Measurements from ENCODE around the gene TMEM198. TPM values are rescaled to one million over a fixed set of nuclear protein-coding genes. Genes with fewer than 3 reads are reported as not detected.

TMEM198 gene
- total RNA-seq, 1 donor from 2014 or later = 2.1 TPM

DNA sequence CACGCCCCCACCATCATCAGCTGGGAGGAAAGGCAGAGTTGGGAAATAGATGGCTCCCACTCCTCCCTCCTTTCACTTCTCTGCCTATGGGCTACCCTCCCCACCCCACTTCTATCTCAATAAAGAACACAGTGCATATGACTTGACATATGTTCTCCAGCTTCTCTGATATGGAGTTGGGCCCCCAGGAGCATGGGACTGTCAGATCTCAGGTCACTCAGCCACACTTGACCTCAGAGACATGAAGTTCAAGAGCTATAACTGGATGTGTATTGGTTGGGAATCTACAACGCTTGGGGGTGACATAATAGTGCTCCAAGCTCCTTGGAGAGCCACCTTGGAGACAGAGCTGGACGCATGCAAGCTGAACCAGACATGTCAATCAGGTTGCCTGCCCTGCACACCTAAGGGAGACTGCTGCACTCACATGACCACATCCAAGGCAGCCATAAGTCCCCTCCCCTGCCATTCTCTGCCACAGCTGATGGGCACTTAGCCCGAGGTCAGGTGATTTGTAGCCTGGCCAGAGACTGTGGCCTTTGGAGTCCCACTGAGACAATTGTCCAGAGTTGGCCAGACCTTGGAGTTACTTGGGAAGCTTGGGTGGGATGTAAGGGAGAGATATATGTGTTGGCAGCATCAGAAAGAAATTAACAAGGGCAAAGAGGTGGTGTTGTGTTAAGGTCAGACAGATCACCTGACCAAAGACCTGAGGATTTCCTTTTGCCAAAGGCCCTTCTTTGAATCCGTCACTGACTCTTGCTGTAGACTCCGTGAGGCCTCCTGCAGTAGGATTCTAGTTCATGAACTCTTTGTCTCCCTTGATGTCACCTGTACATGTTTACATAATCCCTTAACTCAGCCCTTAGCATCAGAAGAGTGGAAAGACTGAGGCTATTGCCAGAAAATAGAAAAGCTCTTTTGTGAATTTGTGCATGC is 32.0 kb downstream of the TMEM198 start:
- DNase-seq (ENCODE audit: low spot score) (no peak), ATAC-seq (no peak)

DNA sequence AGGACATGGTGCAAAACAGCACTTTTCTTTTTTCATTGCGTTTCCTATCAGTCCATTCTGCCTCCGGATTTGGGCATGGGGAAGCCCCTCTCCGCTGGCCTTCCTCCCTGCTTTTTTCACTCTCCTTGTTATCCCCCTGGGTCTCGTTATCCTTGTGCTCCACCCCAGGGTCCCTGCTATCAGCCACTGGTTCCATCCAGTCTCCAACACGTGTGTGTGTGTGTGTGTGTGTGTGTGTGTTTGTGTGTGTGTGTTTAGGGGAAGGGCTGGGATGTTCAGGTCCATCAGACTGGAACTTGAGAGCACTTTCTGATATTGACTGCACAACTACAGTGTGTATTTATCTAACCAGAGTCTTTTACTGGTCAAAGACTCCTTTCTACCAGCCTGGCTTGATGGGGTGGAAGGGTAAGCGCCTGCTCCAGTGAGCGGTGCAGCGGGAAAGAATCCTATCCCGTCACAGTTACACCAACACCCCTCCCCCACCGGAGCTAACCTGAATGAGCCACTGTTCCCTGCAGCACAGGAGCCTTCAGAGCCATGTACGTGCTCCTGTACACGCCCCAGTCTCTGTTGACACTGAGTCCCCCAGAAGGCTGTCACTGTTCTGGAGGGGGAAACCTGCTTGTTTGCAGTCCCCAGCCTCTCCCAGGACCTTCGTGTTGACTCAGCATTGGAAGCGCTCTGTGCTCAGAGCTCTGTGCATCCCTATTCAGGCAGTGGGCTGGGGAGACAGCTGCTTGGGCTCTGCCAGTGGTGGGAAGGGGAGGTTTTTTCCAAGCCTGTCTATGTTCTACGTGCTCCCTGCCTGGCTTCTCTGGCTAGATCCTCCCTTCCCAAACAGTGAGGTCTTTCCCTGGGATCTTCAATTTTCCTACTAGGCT is 32.9 kb downstream of the TMEM198 start:
- no peak for DNase-seq (ENCODE audit: low spot score)
- no peak for ATAC-seq

DNA sequence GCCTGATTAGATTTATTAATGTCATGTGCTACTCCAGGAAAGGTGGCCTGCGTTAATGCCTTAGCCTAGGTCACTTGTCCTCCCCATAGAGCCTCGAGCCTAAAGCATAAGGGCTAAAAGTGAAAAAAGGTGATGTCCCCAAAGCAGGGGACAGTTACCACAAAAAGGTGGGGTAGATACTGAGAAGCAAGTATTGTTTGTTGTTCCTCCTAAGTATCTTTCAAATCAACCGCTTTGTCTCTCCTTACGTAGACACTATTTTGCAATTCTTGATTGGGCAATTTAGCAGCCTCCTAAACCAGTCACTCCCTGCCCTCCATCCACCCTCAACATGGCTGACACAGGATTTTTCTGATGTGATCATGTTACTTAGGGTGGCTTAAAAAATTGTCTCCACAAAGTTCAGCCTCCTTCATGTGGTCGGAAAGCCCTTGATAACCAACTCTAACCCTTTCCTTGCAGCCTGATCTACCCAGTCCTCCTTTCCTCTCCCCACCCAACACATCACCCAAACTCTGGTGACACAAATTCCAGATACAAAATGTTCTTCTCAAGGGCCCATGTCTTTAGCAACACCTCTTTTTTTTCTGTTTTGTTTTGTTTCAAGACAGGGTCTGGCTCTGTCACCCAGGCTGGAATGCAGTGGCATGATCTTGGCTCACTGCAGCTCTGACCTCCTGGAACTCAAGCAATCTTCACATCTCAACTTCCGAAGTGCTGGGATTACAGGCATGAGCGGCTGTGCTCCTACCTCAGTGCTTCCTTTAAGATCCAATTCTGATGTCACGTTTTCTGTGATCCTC is 35.2 kb downstream of the TMEM198 start:
- ATAC-seq (peak; percentile 46), DNase-seq (ENCODE audit: low spot score) (no peak)

DNA sequence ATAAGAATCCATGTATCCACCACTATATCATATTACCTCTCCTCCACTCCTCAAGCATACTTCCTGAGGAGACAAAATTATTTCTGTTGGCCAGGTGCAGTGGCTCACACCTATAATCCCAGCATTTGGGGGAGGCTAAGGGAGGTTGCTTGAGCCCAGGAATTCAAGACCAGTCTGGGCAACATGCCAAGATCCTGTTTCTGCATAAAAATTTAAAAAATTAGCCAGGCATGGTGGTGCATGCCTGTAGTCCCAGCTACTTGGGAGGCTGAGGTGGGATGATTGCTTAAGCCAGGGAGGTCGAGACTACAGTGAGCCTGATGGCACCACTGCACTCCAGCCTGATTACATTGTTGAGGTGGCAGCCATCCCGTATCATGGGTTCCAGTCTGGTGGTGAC is 37.5 kb downstream of the TMEM198 start:
- ATAC-seq (no peak), DNase-seq (ENCODE audit: low spot score) (no peak)

DNA sequence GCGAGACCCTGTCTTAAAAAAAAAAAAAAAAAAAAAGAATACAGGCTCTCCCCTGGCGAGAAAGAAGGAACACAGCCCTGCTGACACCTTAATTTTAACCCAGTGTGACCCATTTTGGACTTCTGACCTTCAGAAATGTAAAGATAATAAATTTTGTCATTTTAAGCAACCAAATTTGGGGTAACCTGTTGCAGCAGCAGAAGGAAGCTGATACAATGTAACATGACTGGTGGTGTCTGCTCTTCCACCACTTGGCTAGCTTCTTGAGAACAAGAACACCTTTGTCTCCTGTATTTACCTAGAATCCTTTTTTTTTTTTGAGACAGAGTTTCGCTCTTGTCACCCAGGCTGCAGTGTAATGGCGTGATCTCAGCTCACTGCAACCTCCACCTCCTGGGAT is 47.3 kb downstream of the TMEM198 start:
- no peak for DNase-seq (ENCODE audit: low spot score)
- no peak for ATAC-seq

DNA sequence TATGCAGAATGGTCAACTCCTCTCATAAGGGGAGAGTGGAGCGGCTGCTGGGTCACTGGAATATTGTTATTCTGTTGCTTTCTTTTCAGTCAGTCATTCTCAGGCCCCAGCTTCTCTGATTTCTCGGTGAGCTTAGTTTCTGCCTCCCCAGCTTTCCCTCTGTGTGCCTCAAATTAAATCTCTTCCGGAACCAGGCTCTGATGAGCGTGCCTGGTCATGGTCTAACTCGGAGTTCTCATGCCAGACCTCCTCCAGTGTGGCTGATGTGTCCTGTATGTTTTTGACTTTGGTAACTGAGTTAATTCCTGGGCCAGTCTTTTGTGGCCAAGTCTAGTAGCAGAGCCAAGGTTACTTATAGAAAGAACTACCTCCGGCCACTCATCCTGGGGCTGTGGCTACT is 48.9 kb downstream of the TMEM198 start:
- DNase-seq (ENCODE audit: low spot score) = no peak
- ATAC-seq = no peak

DNA sequence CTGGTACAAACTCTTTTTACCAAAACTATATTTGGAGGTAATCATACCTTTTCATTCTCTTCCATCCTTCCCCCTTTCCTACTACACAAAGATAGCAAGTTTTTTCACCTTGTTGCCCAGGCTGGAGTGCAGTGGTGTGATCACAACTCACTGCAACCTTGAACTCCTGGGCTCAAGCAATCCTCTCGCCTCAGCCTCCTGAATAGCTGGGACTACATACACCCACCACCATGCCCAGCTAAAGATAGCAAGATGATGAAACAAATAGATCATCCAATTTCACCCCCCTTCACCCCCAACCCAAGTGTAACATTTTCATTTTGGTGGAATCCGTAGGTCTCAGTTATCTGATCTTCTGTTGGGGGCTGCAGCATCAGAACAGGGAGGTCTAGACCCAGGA is 49.3 kb downstream of the TMEM198 start:
- no peak for ATAC-seq
- DNase-seq (ENCODE audit: low spot score) = no peak

DNA sequence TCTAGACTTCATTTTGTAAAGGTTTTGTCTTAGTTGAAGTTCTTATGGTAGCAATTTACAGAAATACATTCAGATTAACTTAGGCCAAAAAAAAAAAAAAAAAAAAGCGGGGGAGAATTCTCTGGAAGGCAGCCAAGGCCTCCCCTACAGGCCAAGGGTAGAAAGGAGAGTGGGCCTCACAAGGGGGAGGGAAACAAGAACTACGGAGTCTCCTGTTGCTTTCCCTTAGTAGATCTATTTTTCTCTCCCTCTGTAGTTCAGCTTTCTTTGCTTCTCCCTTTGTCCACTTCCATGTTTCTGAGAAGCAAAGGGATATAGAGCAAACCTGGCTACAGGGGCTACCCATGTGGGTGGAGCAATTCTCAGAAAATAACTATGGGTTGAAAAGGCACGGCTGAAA is 51.4 kb downstream of the TMEM198 start:
- no peak for DNase-seq (ENCODE audit: low spot score)
- no peak for ATAC-seq

DNA sequence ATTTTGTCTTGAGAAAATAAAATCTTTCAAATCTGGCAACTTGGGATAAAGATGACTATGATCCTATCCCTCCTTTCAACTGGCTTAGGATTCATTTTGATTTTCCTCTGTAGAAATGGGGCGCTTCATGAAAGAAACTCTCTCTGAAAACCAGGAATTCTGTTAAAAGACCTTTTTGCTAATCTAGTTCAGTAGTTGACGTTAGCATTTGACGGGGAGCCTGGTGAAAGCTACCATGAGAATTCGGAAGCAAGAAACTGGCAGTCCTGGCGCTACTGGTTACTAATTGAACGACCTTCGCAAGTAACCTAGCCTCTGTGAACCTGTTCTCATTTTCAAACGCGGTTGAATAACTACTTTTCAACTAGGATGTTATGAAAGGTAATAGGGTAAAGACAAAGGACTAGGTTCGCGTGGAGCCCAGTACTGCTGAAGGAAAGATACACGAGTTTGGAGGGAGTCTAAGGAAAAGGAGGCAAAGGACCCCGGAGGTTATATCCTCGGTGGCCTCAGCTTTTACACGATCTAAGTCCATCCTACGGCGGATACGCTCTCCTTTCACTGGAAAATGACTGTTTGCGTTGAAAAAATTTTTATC is 53.2 kb downstream of the TMEM198 start:
- DNase-seq (ENCODE audit: low spot score) (no peak), ATAC-seq (peak; percentile 15)

DNA sequence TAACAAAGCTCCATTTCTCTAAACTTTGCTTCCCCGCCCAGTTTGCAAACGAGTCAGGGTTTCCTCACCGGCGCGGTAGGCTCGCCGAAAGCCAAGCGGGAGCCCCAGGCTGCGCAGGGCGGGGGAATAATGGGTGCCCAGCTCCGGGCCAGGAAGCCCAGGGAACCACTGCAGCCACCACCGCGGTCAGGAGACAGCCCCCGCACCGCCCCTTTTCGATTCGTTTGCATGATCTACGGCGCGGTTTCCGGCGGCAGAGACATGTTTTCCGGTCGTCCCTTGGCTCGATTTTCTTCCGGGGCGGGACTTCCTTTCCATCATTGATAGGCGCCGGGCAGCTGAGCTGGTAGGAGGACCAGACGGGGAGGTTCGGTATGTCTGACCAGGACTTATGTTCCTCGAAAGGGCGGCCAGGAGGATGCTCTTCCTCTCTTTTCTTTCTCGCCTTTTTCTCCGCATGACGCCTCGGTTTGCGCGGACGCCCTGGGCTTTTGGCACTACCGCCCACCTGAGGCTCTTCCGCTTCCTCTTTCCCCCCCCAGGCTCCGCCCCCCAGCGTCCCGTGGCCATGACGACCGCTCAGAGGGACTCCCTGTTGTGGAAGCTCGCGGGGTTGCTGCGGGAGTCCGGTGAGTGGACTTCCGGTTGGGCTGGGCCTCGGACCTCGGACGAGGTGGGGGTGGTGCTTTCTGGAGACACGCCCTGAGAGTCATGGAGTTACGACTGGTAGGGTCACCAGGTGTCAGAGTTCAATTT is 53.9 kb downstream of the TMEM198 start, which contains the start of gene STK11IP:
Gene STK11IP, plus strand, starts transcription at position 306 of the 756 bp plus-strand sequence. Its CDS starts 263 bp downstream, at position 569.
- peak; percentile 97 for DNase-seq (ENCODE audit: low spot score)

DNA sequence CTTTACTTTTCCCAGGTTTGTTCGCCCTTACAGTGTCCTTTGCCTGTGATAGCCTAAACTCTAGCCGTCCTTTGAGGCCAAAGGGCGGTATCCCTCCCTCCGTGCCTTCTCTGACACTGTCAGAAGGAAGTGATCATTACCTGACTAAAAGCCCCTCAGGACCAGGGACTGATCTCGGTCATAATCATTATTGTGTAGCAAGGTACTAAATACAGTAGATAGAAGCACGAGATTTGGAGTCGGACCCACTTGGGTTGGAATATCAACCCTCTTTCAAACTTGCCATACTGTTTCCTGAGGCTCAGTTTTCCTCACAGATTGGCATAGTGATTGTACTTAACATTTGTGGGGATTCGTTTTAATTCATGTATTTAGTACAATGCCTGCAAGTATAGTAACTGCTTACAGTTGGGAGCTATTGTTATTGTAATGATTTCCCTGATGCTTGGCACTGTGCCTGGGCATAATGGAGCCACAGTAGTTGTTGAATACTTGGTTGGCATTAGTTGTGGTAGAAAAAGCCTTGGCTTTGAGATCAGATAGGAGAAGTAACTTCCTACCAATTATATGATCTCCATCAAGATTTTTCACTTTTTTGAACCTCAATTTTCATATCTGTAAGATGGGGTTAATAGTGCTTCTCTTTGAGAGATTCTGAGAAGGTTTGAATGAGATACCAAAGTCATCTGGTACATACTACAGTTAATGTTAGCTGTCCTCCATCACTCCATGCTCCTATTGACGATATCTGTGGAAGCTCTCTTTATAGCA is 54.7 kb downstream of the TMEM198 start:
- DNase-seq (ENCODE audit: low spot score) = no peak
- no peak for ATAC-seq

More for the DNA sequence above, 53.9 kb downstream of the TMEM198 start, which contains the start of gene STK11IP:
- peak; percentile 95 for ATAC-seq

Other genes starting within 250 kb of the TMEM198 start
- gene PTPRN, start 234.6 kb upstream of the TMEM198 start, total RNA-seq = not detected
- gene RESP18, start 211.3 kb upstream of the TMEM198 start, total RNA-seq = not detected
- gene DNPEP, start 156.1 kb upstream of the TMEM198 start, total RNA-seq = 37.4 TPM
- gene DES, start 125.7 kb upstream of the TMEM198 start, total RNA-seq = 1.8 TPM
- 1.5 TPM for gene SPEG, start 109.2 kb upstream of the TMEM198 start, total RNA-seq
- 43.4 TPM for gene GMPPA, start 45.1 kb upstream of the TMEM198 start, total RNA-seq
- gene ASIC4, start 29.5 kb upstream of the TMEM198 start, total RNA-seq = 0.05 TPM
- gene CHPF, start 219 bp upstream of the TMEM198 start, total RNA-seq = 55.1 TPM
- 43.6 TPM for gene OBSL1, start 27.5 kb downstream of the TMEM198 start, total RNA-seq
- gene INHA, start 28.3 kb downstream of the TMEM198 start, total RNA-seq = 0.20 TPM
- gene STK11IP, start 53.8 kb downstream of the TMEM198 start, total RNA-seq = 7.7 TPM
- 0.20 TPM for gene SLC4A3, start 83.6 kb downstream of the TMEM198 start, total RNA-seq